Thoracic aorta (tissue), 2 donors: ENCODE measurements around the gene FAM9C. TPM values are rescaled to one million over a fixed set of nuclear protein-coding genes. Genes with fewer than 3 reads are reported as not detected.
"Not testable (repeated sequence)": the region's sequence is repeated elsewhere in the genome, so short reads cannot be mapped to it uniquely, and the experiment has no call there.

Experiments used
- ATAC-seq: fragments of 150-250 bp; one replicate; pipeline ENCODE4 v1.8.0; 2017; ENCODE audit warnings: low read depth; ENCODE audit not compliant: insufficient number of reproducible peaks, low FRiP score
- DNase-seq: peaks from one replicate; pipeline ENCODE4 v3.0.0-alpha.2; 2020; ENCODE audit warnings: low spot score
- H3K27ac ChIP-seq, 2 donors: fragments of 200-600 bp; sonication (generic); 1 replicate in 1 of 2; 2 replicates in 1 of 2; pipeline ENCODE4 v1.5.1; 2016; ENCODE audit warnings: mild to moderate bottlenecking in 2 of 2, moderate library complexity in 2 of 2
- H3K27me3 ChIP-seq: fragments of 200-600 bp; sonication (generic); replicated peaks from 2 replicates; pipeline ENCODE4 v1.6.0; 2016; ENCODE audit warnings: mild to moderate bottlenecking; ENCODE audit not compliant: insufficient read depth
- H3K36me3 ChIP-seq: fragments of 200-600 bp; sonication (generic); one replicate; pipeline ENCODE4 v1.5.1; 2016
- H3K4me1 ChIP-seq, 2 donors: fragments of 200-600 bp; sonication (generic); 1 replicate in 1 of 2; 2 replicates in 1 of 2; pipeline versions ENCODE4 v1.5.1 to v1.6.0; 2016; ENCODE audit warnings: low read depth in 2 of 2, mild to moderate bottlenecking in 1 of 2; ENCODE audit not compliant: control insufficient read depth in 1 of 2
- H3K4me3 ChIP-seq: fragments of 200-600 bp; sonication (generic); 2 replicates; pipeline ENCODE4 v1.5.1; 2016; ENCODE audit warnings: mild to moderate bottlenecking
- H3K9me3 ChIP-seq: fragments of 200-600 bp; sonication (generic); 2 replicates; pipeline ENCODE4 v1.5.1; 2016
- total RNA-seq, 2 donors: library from RNA; depleted of rRNA; stranded (reverse); fragments of >200 nt; gene quantifications; one replicate each; pipeline versions ENCODE4 v1.1.0 to v1.2.3, GENCODE V29; 2016
- TF ChIP-seq, protein P1 (sequence below): fragments of 200-600 bp; sonication (generic); IDR thresholded peaks from one replicate; pipeline ENCODE4 v1.5.1; 2019; ENCODE audit warnings: antibody characterized with exemption

FAM9C gene
- total RNA-seq, 2 donors from 2014 or later, result not detected

DNA sequence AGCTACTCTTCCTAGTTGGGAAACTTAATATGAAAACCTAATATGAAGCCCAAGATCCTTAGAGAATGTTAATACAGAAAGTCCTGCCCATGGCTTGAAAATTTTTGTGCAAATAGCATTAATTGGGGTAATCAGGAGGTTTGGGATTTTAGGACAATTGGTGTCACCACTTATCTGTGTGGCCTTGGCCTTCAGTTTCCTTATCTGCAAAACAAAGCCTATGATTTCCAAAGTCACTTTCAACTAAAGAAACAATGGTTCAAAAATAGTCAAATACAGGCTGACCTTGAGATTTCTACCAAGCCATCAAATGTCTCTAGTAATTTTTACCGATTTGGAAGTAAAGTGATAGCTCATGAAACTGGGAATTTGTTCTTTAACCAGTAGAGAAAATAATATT, 40.2 kb upstream of the FAM9C start:
- Histone ChIP-seq H3K9me3 (no peaks in the 10 kb centered on the region), H3K36me3 (no peaks in the 10 kb centered on the region), H3K27ac (no peak overlapping the region), H3K4me1 (peaks cover 5 to 10% of the 10 kb centered on the region in 2 donors), H3K4me3 (no peak overlapping the region), H3K27me3 (no peaks in the 10 kb centered on the region)
- TF ChIP-seq, protein P1, sequence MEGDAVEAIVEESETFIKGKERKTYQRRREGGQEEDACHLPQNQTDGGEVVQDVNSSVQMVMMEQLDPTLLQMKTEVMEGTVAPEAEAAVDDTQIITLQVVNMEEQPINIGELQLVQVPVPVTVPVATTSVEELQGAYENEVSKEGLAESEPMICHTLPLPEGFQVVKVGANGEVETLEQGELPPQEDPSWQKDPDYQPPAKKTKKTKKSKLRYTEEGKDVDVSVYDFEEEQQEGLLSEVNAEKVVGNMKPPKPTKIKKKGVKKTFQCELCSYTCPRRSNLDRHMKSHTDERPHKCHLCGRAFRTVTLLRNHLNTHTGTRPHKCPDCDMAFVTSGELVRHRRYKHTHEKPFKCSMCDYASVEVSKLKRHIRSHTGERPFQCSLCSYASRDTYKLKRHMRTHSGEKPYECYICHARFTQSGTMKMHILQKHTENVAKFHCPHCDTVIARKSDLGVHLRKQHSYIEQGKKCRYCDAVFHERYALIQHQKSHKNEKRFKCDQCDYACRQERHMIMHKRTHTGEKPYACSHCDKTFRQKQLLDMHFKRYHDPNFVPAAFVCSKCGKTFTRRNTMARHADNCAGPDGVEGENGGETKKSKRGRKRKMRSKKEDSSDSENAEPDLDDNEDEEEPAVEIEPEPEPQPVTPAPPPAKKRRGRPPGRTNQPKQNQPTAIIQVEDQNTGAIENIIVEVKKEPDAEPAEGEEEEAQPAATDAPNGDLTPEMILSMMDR, result no peak
- no peak for DNase-seq
- ATAC-seq, result no peak

DNA sequence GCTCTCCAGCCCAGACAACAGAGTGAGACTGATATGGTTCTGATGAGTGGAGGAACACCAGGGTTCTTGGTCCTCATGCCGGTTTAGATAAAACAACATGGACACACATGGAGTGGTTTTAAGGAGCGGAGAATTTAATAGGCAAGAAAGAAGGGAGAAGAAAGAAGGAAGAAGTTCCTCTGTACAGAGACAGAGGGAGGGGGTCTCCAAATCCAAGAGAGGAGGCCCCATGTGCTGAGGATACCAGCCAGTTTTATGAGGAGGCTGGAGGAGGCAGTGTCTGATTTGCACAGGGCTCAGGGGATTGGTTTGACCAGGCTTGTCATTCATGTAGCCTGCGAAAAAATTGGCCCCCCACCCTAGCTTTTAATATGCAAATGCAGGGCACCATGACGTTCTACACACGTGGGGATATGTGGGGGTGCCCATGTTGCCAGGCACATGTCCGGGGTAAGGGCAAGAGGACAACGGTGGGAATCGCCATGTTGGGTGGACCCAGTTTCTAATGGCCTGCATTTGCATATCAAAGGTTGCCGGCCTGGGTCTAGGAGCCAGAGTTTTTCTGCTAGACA, 39.4 kb upstream of the FAM9C start:
- not testable (repeated sequence) for H3K9me3 ChIP-seq, H3K36me3 ChIP-seq, H3K4me3 ChIP-seq, DNase-seq, ATAC-seq, H3K27me3 ChIP-seq, H3K27ac ChIP-seq, H3K4me1 ChIP-seq

DNA sequence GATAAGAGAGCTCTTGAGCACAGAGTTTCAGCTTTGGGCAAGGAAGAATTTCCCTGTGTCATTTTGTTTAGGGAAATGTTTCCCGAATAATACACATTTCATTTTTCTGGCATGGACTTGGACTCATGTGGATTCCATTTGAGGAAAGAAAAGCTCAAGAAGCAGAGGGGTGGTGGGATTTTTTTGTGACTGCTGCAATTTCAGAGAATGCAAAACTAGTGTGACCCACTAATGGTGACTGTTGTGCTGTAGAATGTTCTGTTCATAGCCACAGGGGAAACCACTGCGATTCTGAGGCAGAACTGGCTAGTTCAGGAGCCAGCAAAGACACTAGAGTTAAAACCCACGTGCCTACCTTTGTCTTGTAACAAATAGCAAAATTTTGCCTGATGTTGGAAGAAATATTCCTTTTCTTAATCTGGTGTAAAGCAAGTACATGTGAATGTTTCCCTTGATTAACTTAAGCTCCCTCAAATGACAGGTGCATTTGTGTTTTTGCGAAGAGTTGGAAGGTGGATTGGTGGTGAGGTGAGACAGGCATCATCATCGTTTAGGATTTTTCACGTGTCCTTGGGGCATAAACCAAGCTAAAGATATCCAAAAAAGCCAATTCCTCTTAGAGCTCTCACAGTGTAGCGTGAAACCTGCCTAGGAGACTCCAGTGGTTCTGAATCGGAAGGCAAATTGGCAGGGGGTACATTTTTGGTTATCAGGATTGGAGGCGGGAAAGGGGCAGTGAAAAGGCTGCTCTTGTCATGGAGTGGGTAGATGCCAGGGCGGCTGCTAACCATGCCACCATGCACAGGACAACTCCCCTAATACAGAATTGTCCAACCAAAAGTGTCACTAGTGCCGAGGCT, 38.0 kb upstream of the FAM9C start:
- DNase-seq (no peak), ATAC-seq (no peak)
- H3K36me3 ChIP-seq, result no peaks in the 10 kb centered on the region
- TF ChIP-seq, protein P1, result no peak
- H3K27me3 ChIP-seq, result no peaks in the 10 kb centered on the region
- H3K4me3 ChIP-seq, result no peak overlapping the region
- peaks cover 5 to 23% of the 10 kb centered on the region in 2 donors for H3K4me1 ChIP-seq
- peak overlapping the region in 1 of 2 donors; percentile 24 for H3K27ac ChIP-seq
- H3K9me3 ChIP-seq, result no peaks in the 10 kb centered on the region

DNA sequence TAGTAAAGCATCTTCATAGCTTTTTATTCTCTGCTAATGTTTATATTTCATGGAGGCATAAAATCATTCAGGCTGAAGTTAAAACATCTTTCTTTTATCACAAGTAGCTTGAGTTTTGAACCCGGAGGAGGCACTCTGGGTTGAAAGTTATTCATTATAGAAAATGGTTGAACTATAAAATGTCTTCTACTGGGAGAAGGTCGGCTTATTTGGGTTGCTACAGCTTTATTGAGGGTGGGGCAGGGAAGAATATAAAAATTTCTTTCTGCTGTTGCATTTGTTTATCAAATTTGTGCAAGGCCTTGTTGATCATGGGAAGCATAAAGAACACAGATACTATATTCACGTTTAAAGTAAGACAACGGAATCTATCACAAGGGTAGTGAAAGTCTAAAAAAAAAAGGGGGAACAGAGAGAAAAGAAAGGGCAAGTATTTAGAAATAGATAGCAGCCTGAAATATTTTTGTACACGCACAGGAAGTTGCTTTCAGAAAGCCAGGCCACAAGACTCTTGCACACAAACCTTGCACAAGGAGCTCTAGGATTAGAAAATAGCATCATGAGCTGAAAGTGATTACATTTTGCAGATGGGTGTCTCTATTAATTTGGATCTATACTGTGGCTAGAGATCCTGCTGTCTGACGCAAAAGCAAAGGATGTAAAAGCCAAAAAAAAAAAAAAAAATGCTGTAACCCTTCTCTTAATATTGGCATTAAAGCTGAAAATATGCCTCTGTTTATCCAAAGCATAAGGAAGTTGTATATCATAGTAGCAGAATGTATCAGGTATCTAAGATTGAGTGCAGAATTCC, 37.2 kb upstream of the FAM9C start:
- H3K27me3 ChIP-seq, result no peaks in the 10 kb centered on the region
- H3K27ac ChIP-seq, result peak overlapping the region in 1 of 2 donors; percentile 24
- H3K9me3 ChIP-seq, result no peaks in the 10 kb centered on the region
- DNase-seq (no peak), ATAC-seq (no peak)
- no peaks in the 10 kb centered on the region for H3K36me3 ChIP-seq
- peaks cover 5 to 32% of the 10 kb centered on the region in 2 donors for H3K4me1 ChIP-seq
- H3K4me3 ChIP-seq, result no peak overlapping the region
- TF ChIP-seq, protein P1, result no peak

DNA sequence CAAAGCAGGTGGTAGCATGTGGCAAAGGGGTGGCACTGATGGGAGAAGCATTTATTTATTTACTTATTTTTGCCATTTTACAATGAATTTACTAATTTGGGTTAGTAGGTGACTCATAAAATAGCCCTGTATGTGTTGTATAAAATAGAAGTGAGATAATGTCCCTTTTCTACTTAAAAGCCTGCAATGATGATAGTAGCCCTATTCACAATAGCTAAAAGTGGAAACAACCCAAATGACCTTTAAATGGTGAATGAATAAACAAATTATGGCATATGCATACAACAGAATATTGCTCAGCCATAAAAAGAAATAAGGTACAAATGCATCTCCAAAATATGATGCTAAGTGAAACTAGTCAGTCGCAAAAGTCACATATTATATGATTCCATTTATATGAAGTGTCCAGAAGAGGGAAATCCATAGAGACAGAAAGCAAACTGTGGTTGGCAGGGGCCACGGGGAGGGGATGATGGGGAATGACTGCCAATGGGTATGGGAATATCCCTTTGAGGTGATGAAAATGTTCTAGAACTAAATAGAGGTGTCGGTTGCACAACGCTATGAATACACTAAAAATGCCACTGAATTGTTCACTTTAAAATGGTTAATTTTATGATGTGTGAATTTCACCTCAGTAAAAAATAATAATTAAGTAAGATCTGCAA, 35.8 kb upstream of the FAM9C start:
- Histone ChIP-seq H3K9me3 (no peaks in the 10 kb centered on the region), H3K36me3 (no peaks in the 10 kb centered on the region), H3K27me3 (no peaks in the 10 kb centered on the region), H3K4me1 (peaks cover 5 to 32% of the 10 kb centered on the region in 2 donors), H3K27ac (no peak overlapping the region), H3K4me3 (no peak overlapping the region)
- DNase-seq, result no peak
- no peak for ATAC-seq
- TF ChIP-seq, protein P1, result no peak
